HL-60 (cell line): ENCODE data around the gene MAP3K19.

Experiments used
- DNase-seq, 2 experiments: peaks; one replicate each; pipeline ENCODE4 v3.0.0-alpha.2; 2010 to 2020; ENCODE audit warnings: low read depth in 1 of 2, low spot score in 1 of 2
- H3K27ac ChIP-seq: fragments of 250-450 bp; sonication (Bioruptor Pico); replicated peaks from 2 replicates; pipeline ENCODE4 v1.5.1; 2020; ENCODE audit warnings: mild to moderate bottlenecking, moderate library complexity
- H3K27me3 ChIP-seq: fragments of 250-450 bp; sonication (Bioruptor Pico); 2 replicates; pipeline ENCODE4 v1.5.1; 2021; ENCODE audit warnings: mild to moderate bottlenecking, moderate library complexity; ENCODE audit not compliant: insufficient read depth, poor library complexity, severe bottlenecking
- H3K4me3 ChIP-seq: replicated peaks from 2 replicates; pipeline ENCODE4 v1.5.1; 2011; ENCODE audit warnings: mild to moderate bottlenecking, control low read depth, low read length; ENCODE audit not compliant: insufficient read depth
- GABPA ChIP-seq: IDR thresholded peaks from 2 replicates; pipeline ENCODE4 v1.6.1; 2012; ENCODE audit warnings: low read depth
- POLR2AphosphoS5 ChIP-seq: IDR thresholded peaks from 2 replicates; pipeline ENCODE4 v1.6.1; 2012; ENCODE audit warnings: low read depth
- SPI1 ChIP-seq: IDR thresholded peaks from 2 replicates; pipeline ENCODE4 v1.6.1; 2012; ENCODE audit warnings: low read depth, mild to moderate bottlenecking, borderline replicate concordance
- TF ChIP-seq, protein P1 (sequence below): IDR thresholded peaks from 2 replicates; pipeline ENCODE4 v1.6.1; 2012; ENCODE audit warnings: low read depth; ENCODE audit not compliant: insufficient replicate concordance
- TF ChIP-seq, protein P2 (sequence below): IDR thresholded peaks from one replicate; pipeline ENCODE4 v1.5.1; 2011; ENCODE audit warnings: low read length, control low read depth, inconsistent platforms; ENCODE audit not compliant: insufficient read depth

Gene MAP3K19

DNA sequence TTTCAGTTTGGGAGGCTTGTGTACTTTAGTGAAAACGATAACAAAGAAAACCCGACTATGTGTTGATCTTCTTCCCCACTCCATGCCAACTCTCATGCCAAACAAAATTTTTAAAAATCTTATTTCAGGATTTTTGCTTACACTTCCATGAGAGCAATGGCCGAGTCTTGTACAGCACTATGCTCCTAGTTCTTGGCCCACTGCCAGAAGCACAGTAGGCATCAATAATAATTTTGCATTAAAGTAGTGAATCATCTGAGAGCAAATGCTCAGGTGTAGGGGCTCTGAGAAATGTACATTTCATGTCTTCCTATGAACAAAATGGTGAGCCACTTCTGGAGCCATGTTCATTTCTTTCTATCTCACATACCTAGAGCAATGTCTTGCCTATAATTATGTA is 62.2 kb downstream of the MAP3K19 start:
- Histone ChIP-seq H3K27me3 (peaks cover 3% of the 10 kb centered on the region), H3K27ac (no peak overlapping the region), H3K4me3 (no peak overlapping the region)
- no peak for DNase-seq
- TF ChIP-seq, protein P1, sequence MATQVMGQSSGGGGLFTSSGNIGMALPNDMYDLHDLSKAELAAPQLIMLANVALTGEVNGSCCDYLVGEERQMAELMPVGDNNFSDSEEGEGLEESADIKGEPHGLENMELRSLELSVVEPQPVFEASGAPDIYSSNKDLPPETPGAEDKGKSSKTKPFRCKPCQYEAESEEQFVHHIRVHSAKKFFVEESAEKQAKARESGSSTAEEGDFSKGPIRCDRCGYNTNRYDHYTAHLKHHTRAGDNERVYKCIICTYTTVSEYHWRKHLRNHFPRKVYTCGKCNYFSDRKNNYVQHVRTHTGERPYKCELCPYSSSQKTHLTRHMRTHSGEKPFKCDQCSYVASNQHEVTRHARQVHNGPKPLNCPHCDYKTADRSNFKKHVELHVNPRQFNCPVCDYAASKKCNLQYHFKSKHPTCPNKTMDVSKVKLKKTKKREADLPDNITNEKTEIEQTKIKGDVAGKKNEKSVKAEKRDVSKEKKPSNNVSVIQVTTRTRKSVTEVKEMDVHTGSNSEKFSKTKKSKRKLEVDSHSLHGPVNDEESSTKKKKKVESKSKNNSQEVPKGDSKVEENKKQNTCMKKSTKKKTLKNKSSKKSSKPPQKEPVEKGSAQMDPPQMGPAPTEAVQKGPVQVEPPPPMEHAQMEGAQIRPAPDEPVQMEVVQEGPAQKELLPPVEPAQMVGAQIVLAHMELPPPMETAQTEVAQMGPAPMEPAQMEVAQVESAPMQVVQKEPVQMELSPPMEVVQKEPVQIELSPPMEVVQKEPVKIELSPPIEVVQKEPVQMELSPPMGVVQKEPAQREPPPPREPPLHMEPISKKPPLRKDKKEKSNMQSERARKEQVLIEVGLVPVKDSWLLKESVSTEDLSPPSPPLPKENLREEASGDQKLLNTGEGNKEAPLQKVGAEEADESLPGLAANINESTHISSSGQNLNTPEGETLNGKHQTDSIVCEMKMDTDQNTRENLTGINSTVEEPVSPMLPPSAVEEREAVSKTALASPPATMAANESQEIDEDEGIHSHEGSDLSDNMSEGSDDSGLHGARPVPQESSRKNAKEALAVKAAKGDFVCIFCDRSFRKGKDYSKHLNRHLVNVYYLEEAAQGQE = no peak
- TF ChIP-seq POLR2AphosphoS5 (no peak), GABPA (no peak), SPI1 (no peak)
- TF ChIP-seq, protein P2, sequence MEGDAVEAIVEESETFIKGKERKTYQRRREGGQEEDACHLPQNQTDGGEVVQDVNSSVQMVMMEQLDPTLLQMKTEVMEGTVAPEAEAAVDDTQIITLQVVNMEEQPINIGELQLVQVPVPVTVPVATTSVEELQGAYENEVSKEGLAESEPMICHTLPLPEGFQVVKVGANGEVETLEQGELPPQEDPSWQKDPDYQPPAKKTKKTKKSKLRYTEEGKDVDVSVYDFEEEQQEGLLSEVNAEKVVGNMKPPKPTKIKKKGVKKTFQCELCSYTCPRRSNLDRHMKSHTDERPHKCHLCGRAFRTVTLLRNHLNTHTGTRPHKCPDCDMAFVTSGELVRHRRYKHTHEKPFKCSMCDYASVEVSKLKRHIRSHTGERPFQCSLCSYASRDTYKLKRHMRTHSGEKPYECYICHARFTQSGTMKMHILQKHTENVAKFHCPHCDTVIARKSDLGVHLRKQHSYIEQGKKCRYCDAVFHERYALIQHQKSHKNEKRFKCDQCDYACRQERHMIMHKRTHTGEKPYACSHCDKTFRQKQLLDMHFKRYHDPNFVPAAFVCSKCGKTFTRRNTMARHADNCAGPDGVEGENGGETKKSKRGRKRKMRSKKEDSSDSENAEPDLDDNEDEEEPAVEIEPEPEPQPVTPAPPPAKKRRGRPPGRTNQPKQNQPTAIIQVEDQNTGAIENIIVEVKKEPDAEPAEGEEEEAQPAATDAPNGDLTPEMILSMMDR = no peak

DNA sequence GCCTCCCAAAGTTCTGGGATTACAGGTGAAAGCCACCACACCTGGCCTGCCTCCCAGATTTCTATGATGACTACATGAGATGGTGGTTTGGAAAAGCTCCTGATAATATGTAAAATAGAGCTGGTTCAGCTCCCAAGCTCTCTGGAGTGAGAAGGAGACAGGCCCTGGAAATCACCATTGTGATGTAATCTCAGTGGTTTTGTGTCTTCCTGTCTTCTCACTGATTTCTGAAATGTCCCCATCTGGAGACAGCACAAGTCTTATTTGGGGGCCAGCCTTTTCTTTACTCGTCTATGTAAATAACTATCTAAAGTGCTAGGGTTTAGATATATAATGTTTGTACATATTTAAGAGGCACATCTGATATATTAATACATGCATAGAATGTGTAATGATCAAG is 64.6 kb downstream of the MAP3K19 start:
- peak in 1 of 2 experiments; percentile 10 for DNase-seq
- H3K27me3 ChIP-seq = peaks cover 3% of the 10 kb centered on the region
- no peak overlapping the region for H3K4me3 ChIP-seq
- H3K27ac ChIP-seq = no peak overlapping the region
- TF ChIP-seq, protein P1 = no peak
- TF ChIP-seq SPI1 = no peak
- TF ChIP-seq POLR2AphosphoS5 = no peak
- TF ChIP-seq, protein P2 = no peak
- TF ChIP-seq GABPA = no peak

DNA sequence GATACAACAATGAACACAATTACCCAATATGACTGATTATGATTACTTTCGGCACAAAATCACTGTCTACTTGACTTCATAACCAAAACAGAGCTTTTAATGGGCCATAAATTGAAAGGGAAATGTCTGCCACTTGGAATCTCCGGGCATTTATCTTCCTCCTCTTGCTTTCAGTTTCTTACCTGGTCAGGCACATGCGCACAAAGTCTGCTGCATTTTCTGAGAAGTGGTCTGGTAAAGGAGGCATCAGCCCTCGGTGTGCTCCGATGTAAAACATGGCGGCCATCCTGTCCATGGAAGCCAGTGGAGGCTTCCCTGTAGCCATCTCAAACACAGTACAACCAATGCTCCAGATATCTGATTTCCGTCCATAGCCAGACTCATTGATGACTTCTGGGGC is 66.6 kb downstream of the MAP3K19 start:
- no peak overlapping the region for H3K4me3 ChIP-seq
- TF ChIP-seq SPI1 (no peak), POLR2AphosphoS5 (no peak), GABPA (no peak)
- TF ChIP-seq, protein P2 = no peak
- TF ChIP-seq, protein P1 = no peak
- H3K27ac ChIP-seq = no peak overlapping the region
- no peak for DNase-seq
- H3K27me3 ChIP-seq = no peaks in the 10 kb centered on the region
